Glutamatergic neuron (in vitro differentiated cells): ENCODE data around the gene ITPK1. TPM values are rescaled to one million over a fixed set of nuclear protein-coding genes. Genes with fewer than 3 reads are reported as not detected.

ENCODE experiments used
- DNase-seq: peaks from one replicate; pipeline ENCODE4 v3.0.0; 2022
- H3K27ac Mint-ChIP-seq: one replicate; pipeline ENCODE4 v1.8.0; 2020; ENCODE audit warnings: mild to moderate bottlenecking, mixed read lengths, inconsistent platforms; ENCODE audit not compliant: unreplicated experiment
- H3K27me3 Mint-ChIP-seq: one replicate; pipeline ENCODE4 v1.8.0; 2020; ENCODE audit warnings: mild to moderate bottlenecking, moderate library complexity, mixed read lengths, inconsistent platforms; ENCODE audit not compliant: unreplicated experiment
- H3K36me3 Mint-ChIP-seq: one replicate; pipeline ENCODE4 v1.8.0; 2020; ENCODE audit warnings: mild to moderate bottlenecking, mixed read lengths, inconsistent platforms; ENCODE audit not compliant: unreplicated experiment
- H3K4me1 Mint-ChIP-seq: one replicate; pipeline ENCODE4 v1.8.0; 2020; ENCODE audit warnings: mild to moderate bottlenecking, low read depth, mixed read lengths, inconsistent platforms; ENCODE audit not compliant: unreplicated experiment
- H3K4me3 Mint-ChIP-seq: one replicate; pipeline ENCODE4 v1.8.0; 2020; ENCODE audit warnings: mild to moderate bottlenecking, mixed read lengths, inconsistent platforms; ENCODE audit not compliant: unreplicated experiment
- H3K9me3 Mint-ChIP-seq: one replicate; pipeline ENCODE4 v1.8.0; 2020; ENCODE audit warnings: mild to moderate bottlenecking, moderate library complexity, mixed read lengths, inconsistent platforms; ENCODE audit not compliant: unreplicated experiment
- total RNA-seq: library from RNA; stranded (reverse); fragmentation: NEBNext Ultra II Directional; extraction: Animal tissue kit (Norgen Biotek cat#: 25700); gene quantifications from one replicate; pipeline ENCODE4 v1.2.1, GENCODE V29; 2021; ENCODE audit not compliant: unreplicated experiment
- TF ChIP-seq, protein P1 (sequence below): fragments of 200-600 bp; sonication (generic); IDR thresholded peaks from one replicate; pipeline ENCODE4 v1.5.0; 2021; ENCODE audit not compliant: partially characterized antibody, unreplicated experiment

ITPK1 gene
- total RNA-seq, 1 donor from 2014 or later: 132 TPM

DNA sequence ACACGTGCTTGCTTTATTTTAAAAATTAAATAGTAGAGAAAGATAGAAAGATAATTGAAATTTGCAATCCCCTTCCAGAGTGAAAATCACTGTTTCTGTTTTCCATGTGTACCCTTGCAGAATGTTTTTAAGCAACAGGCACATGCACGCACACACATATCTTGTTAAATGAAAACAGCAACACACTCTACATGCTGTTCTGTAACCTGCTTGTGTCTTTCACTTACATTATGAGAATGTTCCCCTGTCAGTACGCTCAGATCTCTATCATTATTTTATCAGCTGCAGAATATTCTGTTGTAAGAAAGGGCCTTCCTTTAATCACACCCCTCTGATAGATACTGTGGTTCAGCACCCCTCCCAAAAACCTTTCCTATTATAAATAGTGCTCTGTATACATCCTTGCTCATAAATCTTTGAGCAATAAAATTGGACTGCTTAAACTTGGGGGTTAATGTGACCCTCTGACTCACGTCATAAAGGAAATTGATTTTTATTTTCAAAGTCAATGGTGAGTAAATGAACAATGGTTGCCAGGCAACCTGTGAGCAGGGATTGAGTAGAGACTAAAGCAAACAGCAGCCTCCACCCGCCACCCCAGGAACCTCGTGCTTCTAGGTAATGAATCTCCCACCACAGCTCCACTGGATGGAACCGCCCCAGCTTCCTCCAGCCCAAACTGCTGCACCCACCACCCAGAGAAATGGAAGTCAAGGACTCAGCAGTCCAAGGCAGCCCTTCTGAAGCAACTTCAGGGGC lies 224.7 kb downstream of the ITPK1 start:
- Mint-ChIP-seq H3K9me3 (peaks cover 17% of the 10 kb centered on the region), H3K4me3 (no peak overlapping the region), H3K36me3 (peaks cover 44% of the 10 kb centered on the region), H3K4me1 (peaks cover 15% of the 10 kb centered on the region), H3K27ac (no peak overlapping the region), H3K27me3 (peaks cover 9% of the 10 kb centered on the region)
- TF ChIP-seq, protein P1, sequence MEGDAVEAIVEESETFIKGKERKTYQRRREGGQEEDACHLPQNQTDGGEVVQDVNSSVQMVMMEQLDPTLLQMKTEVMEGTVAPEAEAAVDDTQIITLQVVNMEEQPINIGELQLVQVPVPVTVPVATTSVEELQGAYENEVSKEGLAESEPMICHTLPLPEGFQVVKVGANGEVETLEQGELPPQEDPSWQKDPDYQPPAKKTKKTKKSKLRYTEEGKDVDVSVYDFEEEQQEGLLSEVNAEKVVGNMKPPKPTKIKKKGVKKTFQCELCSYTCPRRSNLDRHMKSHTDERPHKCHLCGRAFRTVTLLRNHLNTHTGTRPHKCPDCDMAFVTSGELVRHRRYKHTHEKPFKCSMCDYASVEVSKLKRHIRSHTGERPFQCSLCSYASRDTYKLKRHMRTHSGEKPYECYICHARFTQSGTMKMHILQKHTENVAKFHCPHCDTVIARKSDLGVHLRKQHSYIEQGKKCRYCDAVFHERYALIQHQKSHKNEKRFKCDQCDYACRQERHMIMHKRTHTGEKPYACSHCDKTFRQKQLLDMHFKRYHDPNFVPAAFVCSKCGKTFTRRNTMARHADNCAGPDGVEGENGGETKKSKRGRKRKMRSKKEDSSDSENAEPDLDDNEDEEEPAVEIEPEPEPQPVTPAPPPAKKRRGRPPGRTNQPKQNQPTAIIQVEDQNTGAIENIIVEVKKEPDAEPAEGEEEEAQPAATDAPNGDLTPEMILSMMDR: no peak
- DNase-seq: no peak

- TF ChIP-seq, protein P1: no peak
- H3K27me3 Mint-ChIP-seq: peaks cover 10% of the 10 kb centered on the region
- no peak overlapping the region for H3K4me3 Mint-ChIP-seq
- H3K4me1 Mint-ChIP-seq: peaks cover 19% of the 10 kb centered on the region
- peak overlapping the region; percentile 18 for H3K27ac Mint-ChIP-seq
- H3K9me3 Mint-ChIP-seq: peaks cover 20% of the 10 kb centered on the region
- no peak for DNase-seq
- H3K36me3 Mint-ChIP-seq: peaks cover 47% of the 10 kb centered on the region
These were observed 226.8 kb downstream of the ITPK1 start for GRCh38 chr14:92888896-92889295.

GRCh38 chr14:92887157-92887556 lies 228.6 kb downstream of the ITPK1 start:
- Mint-ChIP-seq H3K4me3 (peak overlapping the region; percentile 13), H3K27ac (peak overlapping the region; percentile 48), H3K9me3 (peaks cover 20% of the 10 kb centered on the region), H3K27me3 (peaks cover 7% of the 10 kb centered on the region), H3K36me3 (peaks cover 32% of the 10 kb centered on the region), H3K4me1 (peaks cover 19% of the 10 kb centered on the region)
- no peak for DNase-seq
- TF ChIP-seq, protein P1: no peak

Other genes with a start within 250 kb of the ITPK1 start
- 663 TPM for gene CHGA, start 192.8 kb downstream of the ITPK1 start, total RNA-seq
- 60.4 TPM for gene MOAP1, start 69.0 kb upstream of the ITPK1 start, total RNA-seq
- gene LYSET, start 69.4 kb upstream of the ITPK1 start, total RNA-seq: 15.9 TPM
- gene GON7, start 91.1 kb upstream of the ITPK1 start, total RNA-seq: 6.5 TPM
- 17.4 TPM for gene UBR7, start 91.3 kb upstream of the ITPK1 start, total RNA-seq
- 41.1 TPM for gene BTBD7, start 217.1 kb upstream of the ITPK1 start, total RNA-seq
- gene COX8C, start 231.3 kb upstream of the ITPK1 start, total RNA-seq: not detected